Endothelial cell of umbilical vein (primary cell): ENCODE measurements around the gene TBCE. TPM values are rescaled to one million over a fixed set of nuclear protein-coding genes. Genes with fewer than 3 reads are reported as not detected.

Source experiments
- BruUV-seq: library from RNA; stranded (reverse); fragments of 400-500 nt; replicated peaks from 2 replicates; lab custom pipeline; 2021; lab: Mats Ljungman, UMichigan
- CTCF ChIA-PET: fragments of 300-600, 350-600 bp; sonication (Branson Sonifier 250); formaldehyde crosslinking; loops from one replicate; lab custom pipeline; 2021; ENCODE audit warnings: antibody characterized with exemption, inconsistent platforms; lab: Charles Lee
- POLR2A ChIA-PET: fragments of 300-600, 350-600 bp; sonication (Branson Sonifier 250); formaldehyde crosslinking; loops from one replicate; lab custom pipeline; 2021; ENCODE audit warnings: antibody characterized with exemption, inconsistent platforms; lab: Charles Lee
- DNase-seq: peaks from one replicate; pipeline ENCODE4 v3.0.0-alpha.2; 2011; ENCODE audit warnings: low read depth, low spot score
- FAIRE-seq: peaks from 2 replicates; lab custom pipeline; 2011; peaks lifted over from hg19 to GRCh38; lab: Jason Lieb, UNC
- H2AFZ ChIP-seq: 2 replicates; pipeline ENCODE4 v1.6.0; 2012; ENCODE audit warnings: low read depth, low read length, control low read depth, inconsistent platforms
- H3K27ac ChIP-seq: 2 replicates; pipeline ENCODE4 v1.5.1; 2011; ENCODE audit warnings: low read depth, mild to moderate bottlenecking, control low read depth, low read length, moderate library complexity; ENCODE audit not compliant: insufficient read depth
- H3K27me3 ChIP-seq, 2 experiments: 2 replicates each; pipeline versions ENCODE4 v1.6.0 to v1.6.1; 2011; ENCODE audit warnings: low read length in 2 of 2, mixed read lengths in 1 of 2; ENCODE audit not compliant: control insufficient read depth in 2 of 2, insufficient read depth in 2 of 2
- H3K36me3 ChIP-seq, 2 experiments: 2 replicates in 1 of 2; 3 replicates in 1 of 2; pipeline ENCODE4 v1.5.1; 2011; ENCODE audit warnings: low read length in 2 of 2, mild to moderate bottlenecking in 1 of 2, moderate library complexity in 1 of 2; ENCODE audit not compliant: control insufficient read depth in 2 of 2, insufficient read depth in 2 of 2; ENCODE audit errors: extremely low read depth in 1 of 2
- H3K4me1 ChIP-seq: 3 replicates; pipeline ENCODE4 v1.5.1; 2011; ENCODE audit warnings: mild to moderate bottlenecking, low read length; ENCODE audit not compliant: control insufficient read depth, insufficient read depth; ENCODE audit errors: extremely low read depth
- H3K4me2 ChIP-seq: 2 replicates; pipeline ENCODE4 v1.6.1; 2011; ENCODE audit warnings: low read length, control low read depth, mixed read lengths; ENCODE audit not compliant: insufficient read depth
- H3K4me3 ChIP-seq, 3 experiments: fragments of 200-600 bp in 1 of 3; sonication (generic), shearing (Covaris generic) in 1 of 3; replicated peaks in 1 of 3; 2 replicates each; pipeline ENCODE4 v1.5.1; 2011 to 2016; ENCODE audit warnings: control low read depth in 3 of 3, low read length in 3 of 3, mild to moderate bottlenecking in 2 of 3, inconsistent platforms in 1 of 3, low read depth in 1 of 3, moderate library complexity in 1 of 3; ENCODE audit not compliant: insufficient read depth in 1 of 3
- H3K79me2 ChIP-seq: 2 replicates; pipeline ENCODE4 v1.6.0; 2012; ENCODE audit warnings: low read length, inconsistent platforms; ENCODE audit not compliant: control insufficient read depth, insufficient read depth
- H3K9ac ChIP-seq: replicated peaks from 2 replicates; pipeline ENCODE3; 2011; ENCODE audit warnings: low read length, control low read depth; ENCODE audit not compliant: insufficient read depth; ENCODE audit errors: extremely low read depth
- H3K9me1 ChIP-seq: replicated peaks from 3 replicates; pipeline ENCODE4 v1.6.0; 2011; ENCODE audit warnings: mild to moderate bottlenecking, low read length; ENCODE audit not compliant: control insufficient read depth, insufficient read depth; ENCODE audit errors: extremely low read depth
- H3K9me3 ChIP-seq: replicated peaks from 2 replicates; pipeline ENCODE4 v1.5.1; 2012; ENCODE audit warnings: low read length, inconsistent platforms; ENCODE audit not compliant: control insufficient read depth, insufficient read depth
- H4K20me1 ChIP-seq: replicated peaks from 2 replicates; pipeline ENCODE3; 2011; ENCODE audit warnings: mild to moderate bottlenecking, low read length; ENCODE audit not compliant: control insufficient read depth, insufficient read depth; ENCODE audit errors: extremely low read depth
- CTCF ChIP-seq, 2 donors: IDR thresholded peaks; 1 replicate in 1 of 2; 2 replicates in 1 of 2; pipeline ENCODE4 v1.5.1; 2011; ENCODE audit warnings: low read length in 2 of 2, mild to moderate bottlenecking in 2 of 2, moderate library complexity in 2 of 2, control low read depth in 1 of 2, inconsistent platforms in 1 of 2, low read depth in 1 of 2; ENCODE audit not compliant: insufficient read depth in 1 of 2; ENCODE audit errors: extremely low read depth in 1 of 2
- EZH2 ChIP-seq: IDR thresholded peaks from 2 replicates; pipeline ENCODE4 v1.6.1; 2012; ENCODE audit warnings: borderline replicate concordance, low read depth, mild to moderate bottlenecking, moderate library complexity, low read length, inconsistent platforms; ENCODE audit not compliant: severe bottlenecking
- FOS ChIP-seq: IDR thresholded peaks from 2 replicates; pipeline ENCODE4 v1.6.1; 2011; ENCODE audit warnings: mild to moderate bottlenecking, low read length, moderate library complexity, borderline replicate concordance; ENCODE audit not compliant: insufficient read depth
- GATA2 ChIP-seq: IDR thresholded peaks from 2 replicates; pipeline ENCODE4 v1.7.0; 2011; ENCODE audit warnings: low read depth, mild to moderate bottlenecking, moderate library complexity, mixed read lengths, low read length; ENCODE audit not compliant: insufficient read length, insufficient read depth
- JUN ChIP-seq: IDR thresholded peaks from 2 replicates; pipeline ENCODE4 v1.6.1; 2011; ENCODE audit warnings: borderline replicate concordance, low read depth; ENCODE audit not compliant: insufficient read length, insufficient read depth
- MAX ChIP-seq: IDR thresholded peaks from 2 replicates; pipeline ENCODE4 v1.6.1; 2011; ENCODE audit not compliant: insufficient read depth, insufficient read length
- MYC ChIP-seq: IDR thresholded peaks from one replicate; pipeline ENCODE4 v1.6.1; 2011; ENCODE audit warnings: mild to moderate bottlenecking, low read depth, low read length
- POLR2A ChIP-seq: IDR thresholded peaks from 2 replicates; pipeline ENCODE4 v1.6.1; 2012; ENCODE audit warnings: low read depth, mild to moderate bottlenecking, control low read depth, low read length
- POLR2AphosphoS5 ChIP-seq: IDR thresholded peaks from 2 replicates; pipeline ENCODE4 v1.6.1; 2012; ENCODE audit warnings: low read depth, mild to moderate bottlenecking, control low read depth, low read length, moderate library complexity; ENCODE audit not compliant: insufficient read depth
- dilution Hi-C: fragments of 300-500 bp; cut with MboI; formaldehyde crosslinking; loops from one replicate; pipeline ENCODE4 v1.15.0; 2019; ENCODE audit warnings: low sequenced_read_pairs; ENCODE audit not compliant: extremely low pct_ligation_motif_present
- intact Hi-C: fragments of 100-400 bp; cut with micrococcal nuclease; formaldehyde crosslinking; loops from one replicate; pipeline ENCODE4 v1.10.0; 2022
- polyA plus RNA-seq, 4 experiments: library from polyadenylated mRNA; depleted of rRNA in 3 of 4; stranded (reverse) in 3 of 4; unstranded in 1 of 4; fragments of >200 nt; gene quantifications; 2 replicates each; pipeline versions ENCODE4 v1.2.1 to v1.2.3, GENCODE V29; 2011 to 2012; ENCODE audit warnings: missing spikeins in 1 of 4
- total RNA-seq: library from RNA; stranded (reverse); gene quantifications from 2 replicates; pipeline ENCODE4 v1.2.3, GENCODE V29; 2021

TBCE gene
- total and polyA plus RNA-seq, 2 donors (not counting 3 experiments of a cell fraction or from before 2014, with no cell fraction given): 13.7 to 32.6 TPM

DNA sequence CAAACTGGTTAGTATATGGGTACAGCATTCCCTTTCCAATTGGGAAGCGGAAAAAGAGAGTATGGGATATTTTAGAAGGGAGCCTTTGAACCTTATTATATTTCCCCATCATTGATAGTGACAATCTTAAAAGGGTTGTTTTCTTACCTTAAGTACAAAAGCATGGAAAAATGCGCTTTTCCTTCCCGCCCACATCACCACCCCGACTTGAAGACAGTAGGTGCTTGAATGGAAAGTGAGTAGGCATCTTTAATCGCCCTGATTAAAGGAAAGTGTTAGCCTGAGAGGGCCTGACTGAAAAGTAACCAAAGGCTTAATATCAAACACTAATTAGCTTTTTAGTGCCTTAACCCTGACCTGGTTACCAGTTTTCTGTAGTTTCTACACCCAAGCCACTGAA lies 23.5 kb upstream of the TBCE start:
- H3K36me3 ChIP-seq: peaks cover 0 to 3% of the 10 kb centered on the region in 2 experiments
- H3K4me3 ChIP-seq: no peak overlapping the region
- H3K4me1 ChIP-seq: no peaks in the 10 kb centered on the region
- intact Hi-C loops: no loop called here
- FAIRE-seq (no peak), DNase-seq (no peak)
- H3K9ac ChIP-seq: no peak overlapping the region
- H3K9me1 ChIP-seq: no peaks in the 10 kb centered on the region
- BruUV-seq: no TSS peak
- no peak overlapping the region for H3K4me2 ChIP-seq
- no peak for TF ChIP-seq EZH2
- TF ChIP-seq GATA2: no peak
- no peak for TF ChIP-seq FOS
- TF ChIP-seq MYC: no peak
- no peak for TF ChIP-seq MAX
- no peaks in the 10 kb centered on the region for H3K27me3 ChIP-seq
- CTCF ChIA-PET: no interaction called here
- H3K79me2 ChIP-seq: no peaks in the 10 kb centered on the region
- H3K27ac ChIP-seq: no peak overlapping the region
- H4K20me1 ChIP-seq: no peaks in the 10 kb centered on the region
- no peaks in the 10 kb centered on the region for H3K9me3 ChIP-seq
- H2AFZ ChIP-seq: no peak overlapping the region
- POLR2A ChIA-PET: interaction anchor here (0.5 kb wide), 1 partner anchor 18 kb away, joined by 3 read pairs; no protein-coding TSS in a partner anchor
- dilution Hi-C loops: no loop called here

DNA sequence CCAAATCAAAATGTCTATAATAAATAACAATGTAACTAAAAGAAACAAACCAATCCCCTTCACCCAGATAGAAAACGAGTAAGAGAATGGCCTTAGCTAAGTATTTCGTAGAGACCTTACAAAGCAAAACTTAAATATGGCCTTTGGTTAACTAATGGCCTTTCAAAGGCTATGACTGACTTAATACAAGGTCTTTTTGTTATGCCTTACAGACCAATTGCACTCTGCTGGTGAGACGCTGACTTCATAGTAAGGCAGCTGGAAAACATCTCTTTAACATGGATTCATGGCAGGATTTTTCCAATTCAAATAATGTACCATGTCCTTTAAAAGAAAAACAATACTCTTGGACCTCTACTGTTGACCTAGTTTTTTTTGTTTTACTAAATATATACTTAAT lies 15.8 kb upstream of the TBCE start:
- H4K20me1 ChIP-seq: no peaks in the 10 kb centered on the region
- H3K4me1 ChIP-seq: no peaks in the 10 kb centered on the region
- no peaks in the 10 kb centered on the region for H3K9me1 ChIP-seq
- CTCF ChIA-PET: no interaction called here
- no peaks in the 10 kb centered on the region for H3K36me3 ChIP-seq
- intact Hi-C loops (no loop called here), dilution Hi-C loops (no loop called here)
- no TSS peak for BruUV-seq
- no peak for TF ChIP-seq FOS
- no peak for TF ChIP-seq MYC
- TF ChIP-seq CTCF (IDR thresholded peaks at IDR 0.05; ENCODE audit: extremely low read depth in 1 of 2, insufficient read depth in 1 of 2, low read depth in 1 of 2, low read length in 2 of 2): no peak
- TF ChIP-seq POLR2AphosphoS5: no peak
- no peak for TF ChIP-seq MAX
- no peak for TF ChIP-seq JUN
- no peak for TF ChIP-seq GATA2
- TF ChIP-seq POLR2A: no peak
- no peak for TF ChIP-seq EZH2
- H2AFZ ChIP-seq: no peak overlapping the region
- H3K9ac ChIP-seq: no peak overlapping the region
- FAIRE-seq (no peak), DNase-seq (no peak)
- no peaks in the 10 kb centered on the region for H3K79me2 ChIP-seq
- H3K27ac ChIP-seq: no peak overlapping the region
- no peak overlapping the region for H3K4me2 ChIP-seq
- POLR2A ChIA-PET: no interaction called here
- no peaks in the 10 kb centered on the region for H3K9me3 ChIP-seq
- no peaks in the 10 kb centered on the region for H3K27me3 ChIP-seq
- H3K4me3 ChIP-seq: no peak overlapping the region
